ENCODE data around the gene NEMF.
"Not testable (repeated sequence)": the region's sequence is repeated elsewhere in the genome, so short reads cannot be mapped to it uniquely, and the experiment has no call there.

The NEMF gene

DNA sequence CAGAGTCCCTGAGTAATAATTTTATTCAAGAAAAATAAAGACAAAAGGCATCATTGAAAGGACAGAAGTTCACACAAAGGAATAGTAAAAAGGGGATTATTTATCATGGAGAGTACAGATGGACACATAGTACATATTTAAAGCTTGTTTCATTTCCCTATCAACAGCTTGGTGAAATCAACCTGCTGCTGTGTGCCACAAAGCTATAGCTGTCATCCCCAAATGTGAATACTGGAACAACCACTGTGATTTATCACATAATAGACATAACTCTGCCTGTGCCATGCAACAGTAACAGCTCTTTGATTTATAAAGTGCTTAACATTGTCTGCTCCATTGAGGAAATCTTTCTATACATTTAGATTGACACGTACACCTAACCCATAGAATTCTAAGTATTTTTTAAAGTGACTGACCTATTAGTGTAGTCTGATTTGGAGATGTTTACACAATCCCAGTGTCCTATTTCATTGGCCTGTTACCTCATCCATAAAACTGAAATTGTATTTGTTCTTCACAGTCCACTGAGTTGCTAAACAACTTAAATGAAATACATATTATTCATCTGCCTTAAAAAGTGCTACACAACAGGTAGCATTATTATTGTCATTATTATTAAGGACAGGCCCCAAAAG lies 3.3 kb downstream of the NEMF start:
- TF ChIP-seq, protein P1, sequence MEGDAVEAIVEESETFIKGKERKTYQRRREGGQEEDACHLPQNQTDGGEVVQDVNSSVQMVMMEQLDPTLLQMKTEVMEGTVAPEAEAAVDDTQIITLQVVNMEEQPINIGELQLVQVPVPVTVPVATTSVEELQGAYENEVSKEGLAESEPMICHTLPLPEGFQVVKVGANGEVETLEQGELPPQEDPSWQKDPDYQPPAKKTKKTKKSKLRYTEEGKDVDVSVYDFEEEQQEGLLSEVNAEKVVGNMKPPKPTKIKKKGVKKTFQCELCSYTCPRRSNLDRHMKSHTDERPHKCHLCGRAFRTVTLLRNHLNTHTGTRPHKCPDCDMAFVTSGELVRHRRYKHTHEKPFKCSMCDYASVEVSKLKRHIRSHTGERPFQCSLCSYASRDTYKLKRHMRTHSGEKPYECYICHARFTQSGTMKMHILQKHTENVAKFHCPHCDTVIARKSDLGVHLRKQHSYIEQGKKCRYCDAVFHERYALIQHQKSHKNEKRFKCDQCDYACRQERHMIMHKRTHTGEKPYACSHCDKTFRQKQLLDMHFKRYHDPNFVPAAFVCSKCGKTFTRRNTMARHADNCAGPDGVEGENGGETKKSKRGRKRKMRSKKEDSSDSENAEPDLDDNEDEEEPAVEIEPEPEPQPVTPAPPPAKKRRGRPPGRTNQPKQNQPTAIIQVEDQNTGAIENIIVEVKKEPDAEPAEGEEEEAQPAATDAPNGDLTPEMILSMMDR (IDR thresholded peaks at IDR 0.05; ENCODE audit: extremely low read depth, missing control alignments), result no peak
- no peak for DNase-seq (ENCODE audit: low spot score)

DNA sequence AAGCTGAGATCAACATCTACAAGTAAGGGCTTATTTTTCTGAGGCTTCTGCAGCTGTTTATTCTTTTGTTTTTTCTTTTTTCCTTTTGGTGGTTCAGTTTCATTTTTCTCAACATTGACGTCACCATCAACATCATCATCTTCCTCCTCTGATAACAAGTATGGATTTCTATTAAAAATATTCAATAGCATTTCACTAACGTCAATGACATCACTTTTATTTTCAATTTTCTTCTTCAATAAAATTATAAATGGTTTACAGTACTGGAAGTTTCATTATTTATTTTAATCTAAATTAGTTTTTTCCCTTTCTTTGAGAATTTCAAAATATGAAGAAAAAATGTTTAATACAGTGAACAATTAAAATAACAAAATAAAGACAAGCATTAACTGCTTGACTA lies 23.9 kb downstream of the NEMF start:
- no peak for DNase-seq (ENCODE audit: low spot score)
- TF ChIP-seq, protein P1 (IDR thresholded peaks at IDR 0.05; ENCODE audit: extremely low read depth, missing control alignments), result no peak

DNA sequence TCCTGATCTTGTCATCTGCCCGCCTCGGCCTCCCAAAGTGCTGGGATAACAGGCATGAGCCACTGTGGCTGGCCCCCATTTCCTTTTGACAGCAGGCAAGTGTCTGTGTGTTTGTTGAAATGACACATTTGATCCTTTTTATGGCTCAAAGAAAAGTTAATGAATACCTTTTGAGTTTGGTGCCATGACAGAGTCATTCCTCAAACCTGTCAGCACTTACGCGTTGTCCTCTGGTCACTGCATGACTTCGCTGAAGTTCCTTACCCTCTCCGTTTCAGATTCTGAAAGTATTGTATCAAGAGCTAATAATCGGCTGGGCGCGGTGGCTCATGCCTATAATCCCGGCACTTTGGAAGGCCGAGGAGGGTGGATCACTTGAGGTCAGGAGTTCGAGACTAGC lies 32.4 kb downstream of the NEMF start:
- no peak for DNase-seq (ENCODE audit: low spot score)
- TF ChIP-seq, protein P1 (IDR thresholded peaks at IDR 0.05; ENCODE audit: extremely low read depth, missing control alignments), result no peak

DNA sequence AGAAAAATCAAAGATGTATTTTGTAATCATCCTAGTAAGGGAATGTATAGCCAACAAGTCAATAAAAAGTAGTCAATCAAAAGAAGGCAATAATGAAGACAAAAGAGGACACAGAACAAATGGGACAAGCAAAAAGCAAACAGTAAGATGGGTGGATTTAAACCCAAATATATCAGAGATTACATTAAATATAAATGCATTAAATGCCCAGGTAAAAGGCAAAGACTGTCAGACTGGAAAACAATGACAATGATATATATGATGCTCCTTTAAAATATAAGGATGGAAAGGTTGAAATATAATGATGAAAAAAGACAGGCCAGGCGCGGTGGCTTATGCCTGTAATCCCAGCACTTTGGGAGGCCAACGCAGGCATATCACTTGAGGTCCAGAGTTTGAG lies 35.7 kb downstream of the NEMF start:
- TF ChIP-seq, protein P1 (IDR thresholded peaks at IDR 0.05; ENCODE audit: extremely low read depth, missing control alignments), result no peak
- no peak for DNase-seq (ENCODE audit: low spot score)

DNA sequence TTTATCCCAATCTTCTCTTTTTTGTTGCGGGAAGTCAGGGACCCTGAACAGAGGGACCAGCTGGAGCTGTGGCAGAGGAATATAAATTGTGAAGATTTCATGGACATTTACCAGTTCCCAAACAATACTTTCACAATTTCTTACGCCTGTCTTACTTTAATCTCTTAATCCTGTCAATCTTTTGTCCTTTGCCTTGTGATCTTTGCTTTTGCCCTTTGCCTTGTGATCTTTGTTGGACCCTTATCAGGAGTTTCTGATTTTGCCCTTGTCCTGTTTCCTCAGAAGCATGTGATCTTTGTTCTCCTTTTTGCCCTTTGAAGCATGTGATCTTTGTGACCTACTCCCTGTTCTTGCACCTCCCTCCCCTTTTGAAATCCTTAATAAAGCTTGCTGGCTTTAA lies 36.5 kb downstream of the NEMF start:
- DNase-seq (ENCODE audit: low spot score), result not testable (repeated sequence)

DNA sequence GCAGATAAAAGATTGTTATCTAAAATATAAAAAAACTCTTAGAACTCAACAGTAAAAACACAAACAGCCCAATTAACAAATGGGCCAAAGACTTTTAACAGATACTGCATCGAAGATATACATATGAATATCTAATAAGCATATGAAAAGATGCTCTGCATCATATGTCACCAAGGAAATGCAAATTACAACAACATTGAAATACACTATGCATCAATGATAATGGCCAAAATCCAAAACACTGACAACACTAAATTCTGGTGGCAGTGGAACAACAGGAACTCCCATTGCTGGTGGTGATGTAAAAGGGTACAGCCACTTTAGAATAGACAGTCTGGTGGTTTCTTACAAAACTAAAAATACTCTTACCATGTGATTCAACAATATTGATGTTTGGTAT lies 43.8 kb downstream of the NEMF start:
- TF ChIP-seq, protein P1 (IDR thresholded peaks at IDR 0.05; ENCODE audit: extremely low read depth, missing control alignments), result no peak

DNA sequence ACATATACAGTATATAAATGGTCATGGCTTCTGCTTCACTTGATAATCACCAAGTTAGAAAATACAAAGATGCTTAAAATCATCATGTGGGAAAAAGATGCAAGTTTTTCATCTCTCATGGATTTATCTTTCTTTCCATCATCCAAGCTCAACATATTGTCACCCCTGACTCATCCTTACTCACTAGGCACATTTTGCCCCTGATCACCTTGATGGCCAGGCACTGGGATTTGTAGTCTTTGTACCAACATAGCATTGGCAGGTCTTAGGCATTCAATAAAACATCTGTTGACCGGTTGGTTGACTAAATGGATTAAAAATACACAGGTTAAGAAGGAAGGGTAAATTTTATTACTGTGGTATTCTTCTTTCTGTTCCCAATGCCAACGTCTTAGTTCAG lies 56.6 kb downstream of the NEMF start:
- DNase-seq (ENCODE audit: low spot score), result no peak
- TF ChIP-seq, protein P1 (IDR thresholded peaks at IDR 0.05; ENCODE audit: extremely low read depth, missing control alignments), result no peak

More for the DNA sequence above, 43.8 kb downstream of the NEMF start:
- DNase-seq (ENCODE audit: low spot score), result no peak

DNA sequence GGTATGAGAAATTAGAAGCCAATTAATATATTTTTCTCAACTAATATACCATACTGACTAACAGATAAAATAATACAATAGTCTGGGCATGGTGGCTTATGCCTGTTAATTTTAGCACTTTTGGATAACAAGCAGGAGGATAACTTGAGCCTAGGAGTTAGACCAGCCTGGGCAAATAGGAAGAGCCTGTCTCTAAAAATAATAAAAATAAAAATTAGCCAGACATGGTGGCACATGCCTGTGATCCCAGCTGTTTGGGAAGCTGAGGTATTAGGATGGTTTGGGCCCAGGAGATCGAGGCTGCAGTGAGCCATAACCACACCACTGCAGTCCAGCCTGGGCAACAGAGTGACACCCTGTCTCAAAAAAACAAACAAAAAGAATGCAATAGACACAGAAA lies 60.0 kb downstream of the NEMF start:
- TF ChIP-seq, protein P1 (IDR thresholded peaks at IDR 0.05; ENCODE audit: extremely low read depth, missing control alignments), result no peak
- DNase-seq (ENCODE audit: low spot score), result no peak
